Esophagus squamous epithelium (tissue), 5 donors: ENCODE data around the gene GARNL3. TPM values are rescaled to one million over a fixed set of nuclear protein-coding genes. Genes with fewer than 3 reads are reported as not detected.

Source experiments
- DNase-seq: peaks from one replicate; lab custom pipeline; 2025; lab: John Stamatoyannopoulos, UW
- H3K27ac ChIP-seq, 4 donors: fragments of 200-600 bp; sonication (generic); one replicate each; pipeline ENCODE4 v1.5.1; 2016 to 2019; ENCODE audit warnings: mild to moderate bottlenecking in 1 of 4
- H3K27me3 ChIP-seq, 4 donors: fragments of 200-600 bp; sonication (generic); 1 replicate in 3 of 4; 2 replicates in 1 of 4; pipeline versions ENCODE4 v1.5.1 to v1.6.0; 2017 to 2021; ENCODE audit warnings: antibody characterized with exemption in 1 of 4
- H3K36me3 ChIP-seq, 3 donors: fragments of 200-600 bp; sonication (generic); one replicate each; pipeline ENCODE4 v1.5.1; 2016 to 2019
- H3K4me1 ChIP-seq, 3 donors: fragments of 200-600 bp; sonication (generic); one replicate each; pipeline ENCODE4 v1.5.1; 2017 to 2019
- H3K4me3 ChIP-seq, 4 donors: fragments of 200-600 bp; sonication (generic); 1 replicate in 3 of 4; 2 replicates in 1 of 4; pipeline ENCODE4 v1.5.1; 2016 to 2019; ENCODE audit warnings: mild to moderate bottlenecking in 2 of 4, moderate library complexity in 1 of 4
- H3K9me3 ChIP-seq, 3 donors: fragments of 200-600 bp; sonication (generic); one replicate each; pipeline ENCODE4 v1.5.1; 2016 to 2019
- POLR2A ChIP-seq, 4 donors: fragments of 450-650 bp; IDR thresholded peaks; one replicate each; pipeline ENCODE4 v1.6.1; 2017; ENCODE audit warnings: antibody characterized with exemption in 4 of 4, mild to moderate bottlenecking in 4 of 4, moderate library complexity in 3 of 4
- WGBS, 2 donors: methylation state at CpG; one replicate each; pipeline ENCODE4 v1.1.5; 2018; 5-methylcytosine and 5-hydroxymethylcytosine counted together
- intact Hi-C: fragments of 100-400 bp; cut with DNase I; formaldehyde crosslinking; loops from one replicate; pipeline ENCODE4 v1.15.0; 2022
- total RNA-seq, 4 donors: library from RNA; depleted of rRNA; stranded (reverse); fragments of >200 nt; gene quantifications; one replicate each; pipeline ENCODE4 v1.1.0, GENCODE V29; 2016
- TF ChIP-seq, protein P1 (sequence below), 6 experiments: fragments of 450-650 bp in 4 of 6; fragments of 200-600 bp in 2 of 6; sonication (generic) in 2 of 6; IDR thresholded peaks; one replicate each; pipeline ENCODE4 v1.5.1; 2016 to 2019; ENCODE audit warnings: antibody characterized with exemption in 6 of 6, mild to moderate bottlenecking in 4 of 6, moderate library complexity in 4 of 6
- donor health status: DM: yes; HTN: yes; CAD: no.

The GARNL3 gene
- total RNA-seq, 4 donors from 2014 or later, result 1.1 to 22.9 (median 8.2) TPM

DNA sequence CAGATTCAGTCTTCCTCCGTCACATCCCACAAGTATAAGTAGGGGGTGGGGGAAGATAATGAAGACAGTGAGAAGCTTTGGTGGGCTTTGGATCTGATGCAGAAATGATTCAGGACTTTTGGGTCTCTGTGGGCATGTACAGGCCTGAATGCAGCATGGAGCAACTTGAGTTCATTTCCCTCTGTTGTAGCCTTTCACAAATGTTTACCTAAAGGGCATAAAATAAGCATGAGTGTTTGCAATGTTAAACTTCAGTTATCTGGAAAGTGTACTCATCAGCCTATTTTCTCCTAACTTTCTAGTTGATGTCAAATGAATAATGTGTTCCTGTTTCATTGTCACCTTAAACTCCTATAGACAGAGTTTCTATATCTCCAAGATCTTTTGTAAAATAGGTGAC is 39.3 kb downstream of the GARNL3 start:
- WGBS, 2 donors, result 82 to 83% methylated on average over 1 of the region's 1 CpG
- Histone ChIP-seq H3K4me3 (no peak overlapping the region), H3K36me3 (no peaks in the 10 kb centered on the region), H3K27ac (no peak overlapping the region), H3K27me3 (no peaks in the 10 kb centered on the region), H3K4me1 (peaks cover 0 to 11% (median 4%) of the 10 kb centered on the region in 3 donors), H3K9me3 (no peaks in the 10 kb centered on the region)
- intact Hi-C loops, result no loop called here
- TF ChIP-seq, protein P1, sequence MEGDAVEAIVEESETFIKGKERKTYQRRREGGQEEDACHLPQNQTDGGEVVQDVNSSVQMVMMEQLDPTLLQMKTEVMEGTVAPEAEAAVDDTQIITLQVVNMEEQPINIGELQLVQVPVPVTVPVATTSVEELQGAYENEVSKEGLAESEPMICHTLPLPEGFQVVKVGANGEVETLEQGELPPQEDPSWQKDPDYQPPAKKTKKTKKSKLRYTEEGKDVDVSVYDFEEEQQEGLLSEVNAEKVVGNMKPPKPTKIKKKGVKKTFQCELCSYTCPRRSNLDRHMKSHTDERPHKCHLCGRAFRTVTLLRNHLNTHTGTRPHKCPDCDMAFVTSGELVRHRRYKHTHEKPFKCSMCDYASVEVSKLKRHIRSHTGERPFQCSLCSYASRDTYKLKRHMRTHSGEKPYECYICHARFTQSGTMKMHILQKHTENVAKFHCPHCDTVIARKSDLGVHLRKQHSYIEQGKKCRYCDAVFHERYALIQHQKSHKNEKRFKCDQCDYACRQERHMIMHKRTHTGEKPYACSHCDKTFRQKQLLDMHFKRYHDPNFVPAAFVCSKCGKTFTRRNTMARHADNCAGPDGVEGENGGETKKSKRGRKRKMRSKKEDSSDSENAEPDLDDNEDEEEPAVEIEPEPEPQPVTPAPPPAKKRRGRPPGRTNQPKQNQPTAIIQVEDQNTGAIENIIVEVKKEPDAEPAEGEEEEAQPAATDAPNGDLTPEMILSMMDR (IDR thresholded peaks at IDR 0.05), result no peak
- TF ChIP-seq POLR2A (IDR thresholded peaks at IDR 0.05), result no peak
- DNase-seq, result no peak

DNA sequence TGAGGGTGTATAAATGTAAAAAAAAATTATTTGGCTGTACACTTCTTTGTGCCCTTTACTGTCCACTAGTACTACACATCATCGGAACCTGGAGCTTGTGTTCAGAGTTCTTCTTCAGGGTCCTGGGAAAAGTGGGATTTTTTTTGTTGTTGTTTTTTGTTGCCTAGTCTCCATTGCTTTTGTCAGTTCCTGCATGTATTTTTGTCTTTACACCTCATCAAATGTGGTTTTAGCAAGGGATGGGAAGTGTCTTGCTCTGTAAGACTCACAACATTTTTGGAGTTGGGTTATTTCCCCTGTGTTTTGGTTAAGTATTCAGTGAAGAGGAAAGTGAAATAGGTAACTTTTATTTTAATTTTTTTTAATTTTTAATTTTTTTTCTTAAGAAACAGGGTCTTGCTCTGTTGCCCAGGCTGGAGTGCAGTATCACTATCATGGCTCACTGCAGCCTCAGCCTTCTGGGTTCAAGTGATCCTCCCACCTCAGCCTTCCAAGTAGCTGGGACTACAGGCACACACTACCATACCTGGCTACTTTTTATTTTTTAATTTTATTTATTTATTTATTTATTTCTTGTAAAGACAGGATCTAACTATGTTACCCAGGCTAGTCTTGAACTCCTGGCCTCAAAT is 40.7 kb downstream of the GARNL3 start:
- 90 to 91% methylated on average over 1 of the region's 1 CpG for WGBS, 2 donors
- no peak for TF ChIP-seq POLR2A (IDR thresholded peaks at IDR 0.05)
- TF ChIP-seq, protein P1 (IDR thresholded peaks at IDR 0.05), result no peak
- DNase-seq, result no peak
- Histone ChIP-seq H3K4me3 (no peak overlapping the region), H3K27ac (no peak overlapping the region), H3K27me3 (no peaks in the 10 kb centered on the region), H3K4me1 (peaks cover 0 to 20% (median 4%) of the 10 kb centered on the region in 3 donors), H3K9me3 (no peaks in the 10 kb centered on the region), H3K36me3 (no peaks in the 10 kb centered on the region)
- intact Hi-C loops, result no loop called here

DNA sequence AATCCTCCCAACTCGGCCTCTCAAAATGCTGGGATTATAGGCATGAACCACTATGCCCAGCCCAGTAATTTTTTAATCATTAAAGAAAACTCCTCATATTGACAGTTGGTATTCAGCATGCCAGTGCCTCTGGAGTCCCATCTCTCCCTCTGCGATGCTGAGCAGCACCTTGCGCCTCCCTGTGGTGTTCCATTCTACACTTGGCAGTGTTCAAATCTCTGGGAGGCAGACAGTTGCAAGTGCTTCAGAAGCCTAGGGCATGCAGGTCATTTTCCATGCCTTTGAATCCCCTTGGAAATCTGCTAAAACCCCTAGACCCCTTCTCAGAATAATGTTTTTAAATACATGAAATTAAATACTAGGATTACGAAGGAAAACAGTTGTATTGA is 41.3 kb downstream of the GARNL3 start:
- H3K4me3 ChIP-seq, result no peak overlapping the region
- no peak overlapping the region for H3K27ac ChIP-seq
- H3K27me3 ChIP-seq, result no peaks in the 10 kb centered on the region
- TF ChIP-seq, protein P1 (IDR thresholded peaks at IDR 0.05), result no peak
- no peak for TF ChIP-seq POLR2A (IDR thresholded peaks at IDR 0.05)
- H3K36me3 ChIP-seq, result no peaks in the 10 kb centered on the region
- DNase-seq, result no peak
- no peaks in the 10 kb centered on the region for H3K9me3 ChIP-seq
- WGBS, 2 donors, result 70 to 73% methylated on average over 4 of the region's 4 CpGs
- peaks cover under 1 to 22% (median 4%) of the 10 kb centered on the region in 3 donors for H3K4me1 ChIP-seq
- intact Hi-C loops, result no loop called here

DNA sequence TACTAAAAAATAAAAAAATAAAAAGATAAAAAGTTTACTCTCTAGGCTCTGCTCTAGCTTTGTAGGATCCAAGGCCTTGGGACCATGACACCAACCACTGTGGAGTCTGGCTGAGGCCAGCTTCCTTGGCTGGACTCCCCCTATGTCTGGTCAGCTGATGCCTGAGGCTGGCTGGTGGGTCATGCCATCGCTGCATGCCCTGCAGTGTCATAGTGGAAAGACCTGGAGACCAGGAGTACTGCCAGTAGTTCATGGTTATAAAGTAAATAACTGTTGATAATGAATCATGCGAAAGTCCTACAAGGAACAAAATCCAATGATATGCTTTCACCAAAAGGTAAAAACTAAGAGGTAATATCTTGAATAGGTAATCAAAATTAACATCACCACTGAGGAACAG is 43.2 kb downstream of the GARNL3 start:
- Histone ChIP-seq H3K4me1 (peaks cover 12 to 36% (median 12%) of the 10 kb centered on the region in 3 donors), H3K27ac (no peak overlapping the region), H3K4me3 (no peak overlapping the region), H3K27me3 (no peaks in the 10 kb centered on the region), H3K9me3 (no peaks in the 10 kb centered on the region), H3K36me3 (no peaks in the 10 kb centered on the region)
- intact Hi-C loops, result no loop called here
- WGBS, 2 donors, result 83 to 95% methylated on average over 2 of the region's 2 CpGs
- DNase-seq, result no peak
- no peak for TF ChIP-seq POLR2A (IDR thresholded peaks at IDR 0.05)
- TF ChIP-seq, protein P1 (IDR thresholded peaks at IDR 0.05), result no peak

DNA sequence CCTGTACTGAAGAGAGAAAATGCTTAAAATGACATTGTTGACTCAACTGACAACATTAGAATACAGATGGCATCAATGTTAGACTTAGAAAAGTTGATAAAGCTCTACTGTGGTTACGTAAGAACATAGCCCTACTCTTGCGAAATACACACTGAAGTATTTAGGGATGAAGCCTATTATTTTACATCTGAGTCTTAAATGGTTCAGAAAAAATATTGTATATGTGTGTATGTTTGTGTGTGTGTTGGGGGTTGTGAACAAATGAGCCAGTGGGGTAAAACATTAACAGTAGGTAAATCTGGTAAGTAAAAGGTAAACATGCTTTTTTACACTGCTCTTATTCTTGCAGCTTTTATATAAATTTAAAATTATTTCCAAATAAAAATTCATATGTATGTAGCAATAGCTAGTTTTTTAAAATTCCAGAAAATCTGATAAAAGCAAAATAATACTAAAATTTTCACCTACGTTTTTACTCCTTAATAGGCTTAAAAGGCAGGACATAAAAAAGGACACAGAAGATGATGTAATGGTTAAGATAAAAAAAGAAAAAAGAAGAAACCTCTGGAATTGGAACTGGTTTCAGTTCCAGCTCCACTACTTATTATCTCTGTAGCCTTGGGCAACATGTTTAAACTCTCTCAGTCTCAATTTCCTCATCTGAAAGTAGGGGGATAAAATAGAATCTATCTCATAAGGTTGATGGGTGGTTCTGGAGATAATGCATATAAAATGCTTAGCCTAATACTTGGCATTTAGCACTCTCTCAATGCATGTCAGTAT is 44.3 kb downstream of the GARNL3 start:
- TF ChIP-seq POLR2A (IDR thresholded peaks at IDR 0.05), result no peak
- TF ChIP-seq, protein P1 (IDR thresholded peaks at IDR 0.05), result no peak
- no peak overlapping the region for H3K27ac ChIP-seq
- peaks cover 0 to 8% (median 0%) of the 10 kb centered on the region in 3 donors for H3K36me3 ChIP-seq
- WGBS, 2 donors, result 46 to 52% methylated on average over 3 of the region's 3 CpGs
- no peak overlapping the region for H3K4me3 ChIP-seq
- H3K4me1 ChIP-seq, result peaks cover 12 to 36% (median 12%) of the 10 kb centered on the region in 3 donors
- H3K27me3 ChIP-seq, result no peaks in the 10 kb centered on the region
- intact Hi-C loops, result no loop called here
- DNase-seq, result no peak
- H3K9me3 ChIP-seq, result no peaks in the 10 kb centered on the region
